Right lobe of liver (tissue), 6 donors: ENCODE results near the gene DIRAS3. TPM values are rescaled to one million over a fixed set of nuclear protein-coding genes. Genes with fewer than 3 reads are reported as not detected.

Experiments used
- ATAC-seq, 4 donors: fragments of 200-7000 bp; cut with Tn5 transposase; one replicate each; pipeline ENCODE4 v1.9.1; 2020; ENCODE audit warnings: mild to moderate bottlenecking in 4 of 4, moderate library complexity in 4 of 4
- DNase-seq, 3 donors: peaks; one replicate each; pipeline ENCODE4 v3.0.0-alpha.2; 2020
- H3K27ac ChIP-seq, 3 donors: fragments of 200-600 bp; one replicate each; pipeline ENCODE4 v1.8.0; 2022
- H3K27me3 ChIP-seq, 2 donors: fragments of 200-600 bp; one replicate each; pipeline ENCODE4 v1.8.0; 2022
- H3K36me3 ChIP-seq, 4 donors: fragments of 200-600 bp; sonication (generic) in 1 of 4; one replicate each; pipeline versions ENCODE4 v1.5.1 to v1.8.0; 2017 to 2022; ENCODE audit warnings: control low read depth in 1 of 4
- H3K4me1 ChIP-seq, 4 donors: fragments of 200-600 bp; sonication (generic) in 1 of 4; one replicate each; pipeline versions ENCODE4 v1.5.1 to v1.8.0; 2017 to 2022; ENCODE audit warnings: control low read depth in 1 of 4
- H3K4me3 ChIP-seq, 3 donors: fragments of 200-600 bp; one replicate each; pipeline ENCODE4 v1.8.0; 2022
- H3K9me3 ChIP-seq, 4 donors: fragments of 200-600 bp; sonication (generic) in 1 of 4; one replicate each; pipeline versions ENCODE4 v1.5.1 to v1.8.0; 2017 to 2022; ENCODE audit warnings: control low read depth in 1 of 4
- CTCF ChIP-seq, 4 donors: fragments of 200-600 bp in 3 of 4; fragments of 450-650 bp in 1 of 4; IDR thresholded peaks; one replicate each; pipeline versions ENCODE4 v1.5.1 to v1.8.0; 2016 to 2022; ENCODE audit warnings: antibody characterized with exemption in 4 of 4, mild to moderate bottlenecking in 2 of 4
- POLR2A ChIP-seq: fragments of 450-650 bp; IDR thresholded peaks from one replicate; pipeline ENCODE4 v1.6.1; 2017; ENCODE audit warnings: antibody characterized with exemption, mild to moderate bottlenecking
- WGBS: methylation state at CpG from one replicate; pipeline ENCODE4 v1.1.6; 2018; ENCODE audit warnings: low coverage, low lambda C conversion rate; ENCODE audit not compliant: insufficient coverage; ENCODE audit errors: missing lambda C conversion rate; 5-methylcytosine and 5-hydroxymethylcytosine counted together
- intact Hi-C, 2 donors: fragments of 100-400 bp; cut with DNase I; formaldehyde crosslinking; loops; one replicate each; pipeline versions ENCODE4 v1.11.2 to v1.14.1; 2022
- total RNA-seq, 6 experiments: library from RNA; depleted of rRNA in 2 of 6; stranded (reverse); fragments of >200 nt in 2 of 6; fragmentation: NEBNext Ultra II Directional in 3 of 6; extraction: Animal tissue kit (Norgen Biotek cat#: 25700) in 3 of 6; gene quantifications; one replicate each; pipeline versions ENCODE4 v1.1.0 to v1.2.4, GENCODE V29; 2016 to 2023
- donor health status: DM: no; HTN: yes; CAD: no.
- donor health status: DM: no; HTN: no; CAD: no.
- donor health status: DM: no; HTN: no; CAD: no.
- donor health status: DM: no; HTN: yes; CAD: no.
- donor health status: DM: no; HTN: yes; CAD: no.

Gene DIRAS3
- total RNA-seq, 6 experiments from 2014 or later: 0.62 to 6.4 (median 1.9) TPM

- Histone ChIP-seq H3K4me3 (no peak overlapping the region), H3K4me1 (no peaks in the 10 kb centered on the region)
- intact Hi-C loops: no loop called here
These were observed 13.5 kb downstream of the DIRAS3 start for GRCh38 chr1:68036946-68037345.

GRCh38 chr1:68029444-68029843 lies 21.0 kb downstream of the DIRAS3 start:
- 89% methylated on average over 4 of the region's 4 CpGs for WGBS
- H3K4me1 ChIP-seq: no peaks in the 10 kb centered on the region
- intact Hi-C loops: no loop called here

More at GRCh38 chr1:68036946-68037345, 13.5 kb downstream of the DIRAS3 start:
- no peaks in the 10 kb centered on the region for H3K36me3 ChIP-seq
- DNase-seq (no peak), ATAC-seq (no peak)
- no peaks in the 10 kb centered on the region for H3K9me3 ChIP-seq
- no peaks in the 10 kb centered on the region for H3K27me3 ChIP-seq
- WGBS: 68% methylated on average over 2 of the region's 2 CpGs
- TF ChIP-seq CTCF (IDR thresholded peaks at IDR 0.05): no peak
- no peak for TF ChIP-seq POLR2A
- H3K27ac ChIP-seq: no peak overlapping the region

GRCh38 chr1:68028566-68028965 lies 21.9 kb downstream of the DIRAS3 start:
- Histone ChIP-seq H3K27me3 (no peaks in the 10 kb centered on the region), H3K36me3 (peaks cover 0 to 1% (median 0%) of the 10 kb centered on the region in 4 donors), H3K4me3 (no peak overlapping the region), H3K27ac (no peak overlapping the region), H3K4me1 (no peaks in the 10 kb centered on the region), H3K9me3 (no peaks in the 10 kb centered on the region)
- TF ChIP-seq POLR2A (no peak), CTCF (IDR thresholded peaks at IDR 0.05) (no peak)
- DNase-seq (no peak), ATAC-seq (no peak)
- 77% methylated on average over 3 of the region's 3 CpGs for WGBS
- intact Hi-C loops: no loop called here

More at GRCh38 chr1:68029444-68029843, 21.0 kb downstream of the DIRAS3 start:
- ATAC-seq: no peak
- Histone ChIP-seq H3K36me3 (peaks cover 0 to 1% (median 0%) of the 10 kb centered on the region in 4 donors), H3K27ac (no peak overlapping the region), H3K4me3 (no peak overlapping the region), H3K27me3 (no peaks in the 10 kb centered on the region), H3K9me3 (no peaks in the 10 kb centered on the region)
- TF ChIP-seq POLR2A (no peak), CTCF (IDR thresholded peaks at IDR 0.05) (no peak)
- no peak for DNase-seq

GRCh38 chr1:68024635-68025338 lies 25.6 kb downstream of the DIRAS3 start:
- no peak overlapping the region for H3K27ac ChIP-seq
- H3K27me3 ChIP-seq: no peaks in the 10 kb centered on the region
- WGBS: 72% methylated on average over 2 of the region's 2 CpGs
- DNase-seq (no peak), ATAC-seq (no peak)
- intact Hi-C loops: no loop called here
- H3K36me3 ChIP-seq: peaks cover 0 to 1% (median 0%) of the 10 kb centered on the region in 4 donors
- no peaks in the 10 kb centered on the region for H3K9me3 ChIP-seq
- H3K4me1 ChIP-seq: no peaks in the 10 kb centered on the region
- TF ChIP-seq POLR2A (no peak), CTCF (IDR thresholded peaks at IDR 0.05) (no peak)
- H3K4me3 ChIP-seq: no peak overlapping the region
